HEK293 (cell line): ENCODE measurements around the gene SLC20A1.
"Not testable (repeated sequence)": the region's sequence is repeated elsewhere in the genome, so short reads cannot be mapped to it uniquely, and the experiment has no call there.

ENCODE experiments used
- CTCF ChIP-seq: fragments of 450-650 bp; formaldehyde crosslinking; IDR thresholded peaks from 2 replicates; pipeline ENCODE4 v1.5.1; 2016; ENCODE audit warnings: missing biosample characterization, missing genetic modification characterization
- ELK4 ChIP-seq: IDR thresholded peaks from 2 replicates; pipeline ENCODE4 v1.6.1; 2011; ENCODE audit warnings: mild to moderate bottlenecking, low read depth, low read length, borderline replicate concordance
- KLF8 ChIP-seq: fragments of 450-650 bp; formaldehyde crosslinking; IDR thresholded peaks from 2 replicates; pipeline ENCODE4 v1.5.1; 2016; ENCODE audit warnings: missing biosample characterization, missing genetic modification characterization
- SETDB1 ChIP-seq: IDR thresholded peaks from one replicate; pipeline ENCODE4 v1.6.1; 2017; ENCODE audit warnings: mild to moderate bottlenecking, low read length, moderate library complexity, mixed read lengths; ENCODE audit not compliant: insufficient read length
- ZBTB21 ChIP-seq: fragments of 450-650 bp; formaldehyde crosslinking; IDR thresholded peaks from 2 replicates; pipeline ENCODE4 v1.5.1; 2017; ENCODE audit warnings: missing biosample characterization, missing genetic modification characterization
- ZBTB26 ChIP-seq: fragments of 450-650 bp; formaldehyde crosslinking; optimal IDR thresholded peaks from 2 replicates; pipeline ENCODE3; 2016; ENCODE audit warnings: missing biosample characterization, mild to moderate bottlenecking, missing genetic modification characterization
- ZBTB44 ChIP-seq: fragments of 450-650 bp; IDR thresholded peaks from 2 replicates; pipeline ENCODE4 v1.5.1; 2018; ENCODE audit warnings: missing biosample characterization, mild to moderate bottlenecking, missing genetic modification characterization
- ZBTB7A ChIP-seq: fragments of 450-650 bp; formaldehyde crosslinking; IDR thresholded peaks from 2 replicates; pipeline ENCODE4 v1.5.1; 2016; ENCODE audit warnings: low read depth, missing biosample characterization, missing genetic modification characterization
- ZNF274 ChIP-seq, 2 experiments: fragments of 200-500 bp in 1 of 2; fragments of 450-650 bp in 1 of 2; sonication (Bioruptor generic) in 1 of 2; formaldehyde crosslinking in 1 of 2; IDR thresholded peaks; 2 replicates each; pipeline versions ENCODE4 v1.5.1 to v1.6.1; 2014 to 2016; ENCODE audit warnings: borderline replicate concordance in 1 of 2, inconsistent platforms in 1 of 2, low read length in 1 of 2, missing biosample characterization in 1 of 2, missing genetic modification characterization in 1 of 2
- ZNF48 ChIP-seq: fragments of 450-650 bp; formaldehyde crosslinking; IDR thresholded peaks from 2 replicates; pipeline ENCODE4 v1.5.1; 2016; ENCODE audit warnings: missing biosample characterization, missing genetic modification characterization
- ZNF596 ChIP-seq: fragments of 450-650 bp; IDR thresholded peaks from 2 replicates; pipeline ENCODE4 v1.5.0; 2018; ENCODE audit warnings: missing biosample characterization, mild to moderate bottlenecking, missing genetic modification characterization, moderate library complexity
- ZSCAN30 ChIP-seq: fragments of 450-650 bp; IDR thresholded peaks from 2 replicates; pipeline ENCODE4 v1.5.1; 2018; ENCODE audit warnings: missing biosample characterization, mild to moderate bottlenecking, missing genetic modification characterization, moderate library complexity

- not testable (repeated sequence) for TF ChIP-seq KLF8 (tag by site-specific recombination); ZBTB21 (tag by site-specific recombination); CTCF (tag by site-specific recombination); SETDB1; ZNF596 (tag by site-specific recombination); ZSCAN30; ZBTB26 (tag by site-specific recombination); ZNF48 (tag by site-specific recombination); ZNF274 (IDR thresholded peaks at IDR 0.05; ENCODE audit: low read length); ZNF274 (tag by site-specific recombination; IDR thresholded peaks at IDR 0.05; ENCODE audit: borderline replicate concordance); ZBTB44 (tag by site-specific recombination); ELK4; ZBTB7A
Measured at GRCh38 chr2:112667540-112667939, 21.8 kb downstream of the SLC20A1 start.
